GM21528 (cell line): ENCODE results near the gene LGMN.
A peak's percentile ranks its signal among the peaks of the same experiment; 100 is the strongest.
"Not testable (repeated sequence)": the region's sequence is repeated elsewhere in the genome, so short reads cannot be mapped to it uniquely, and the experiment has no call there.

ENCODE experiments used
- ATAC-seq: cut with Tn5 transposase; IDR thresholded peaks from one replicate; pipeline ENCODE4 v1.9.1; 2021; ENCODE audit warnings: mild to moderate bottlenecking, moderate library complexity; ENCODE audit not compliant: unreplicated experiment, low FRiP score

Gene LGMN

GRCh38 chr14:92729634-92730358, 18.6 kb downstream of the LGMN start:
- peak; percentile 65 for ATAC-seq

DNA sequence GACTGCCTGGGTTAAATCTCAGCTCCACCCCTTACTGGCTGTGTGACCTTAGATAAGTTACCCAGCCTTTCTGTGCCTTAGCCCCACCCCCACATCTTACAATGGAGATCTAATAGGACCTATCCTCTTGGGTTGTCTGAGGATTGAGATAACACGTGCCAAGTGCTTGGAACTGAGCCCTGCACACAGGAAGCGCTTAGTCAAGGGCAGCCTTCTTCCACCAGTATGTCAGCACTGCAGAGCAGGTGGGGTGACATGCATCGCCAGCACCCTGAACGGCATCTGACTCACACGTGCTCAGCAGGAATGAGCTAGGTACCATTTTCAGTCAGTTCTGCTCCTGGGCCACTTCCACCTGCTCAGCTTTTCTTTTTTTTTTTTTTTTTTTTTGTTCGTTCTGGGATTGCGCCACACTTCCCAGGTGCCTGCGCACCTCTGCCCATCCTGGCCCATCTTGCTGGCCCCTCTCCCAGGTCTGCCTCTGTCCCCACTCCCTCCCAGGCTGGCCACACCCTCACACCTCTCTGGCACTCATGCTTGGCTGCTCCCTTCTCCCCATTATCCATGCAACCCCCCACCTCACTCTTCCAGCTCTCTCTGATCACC, 19.6 kb downstream of the LGMN start:
- ATAC-seq: no peak

GRCh38 chr14:92726933-92727262, 21.5 kb downstream of the LGMN start:
- no peak for ATAC-seq

DNA sequence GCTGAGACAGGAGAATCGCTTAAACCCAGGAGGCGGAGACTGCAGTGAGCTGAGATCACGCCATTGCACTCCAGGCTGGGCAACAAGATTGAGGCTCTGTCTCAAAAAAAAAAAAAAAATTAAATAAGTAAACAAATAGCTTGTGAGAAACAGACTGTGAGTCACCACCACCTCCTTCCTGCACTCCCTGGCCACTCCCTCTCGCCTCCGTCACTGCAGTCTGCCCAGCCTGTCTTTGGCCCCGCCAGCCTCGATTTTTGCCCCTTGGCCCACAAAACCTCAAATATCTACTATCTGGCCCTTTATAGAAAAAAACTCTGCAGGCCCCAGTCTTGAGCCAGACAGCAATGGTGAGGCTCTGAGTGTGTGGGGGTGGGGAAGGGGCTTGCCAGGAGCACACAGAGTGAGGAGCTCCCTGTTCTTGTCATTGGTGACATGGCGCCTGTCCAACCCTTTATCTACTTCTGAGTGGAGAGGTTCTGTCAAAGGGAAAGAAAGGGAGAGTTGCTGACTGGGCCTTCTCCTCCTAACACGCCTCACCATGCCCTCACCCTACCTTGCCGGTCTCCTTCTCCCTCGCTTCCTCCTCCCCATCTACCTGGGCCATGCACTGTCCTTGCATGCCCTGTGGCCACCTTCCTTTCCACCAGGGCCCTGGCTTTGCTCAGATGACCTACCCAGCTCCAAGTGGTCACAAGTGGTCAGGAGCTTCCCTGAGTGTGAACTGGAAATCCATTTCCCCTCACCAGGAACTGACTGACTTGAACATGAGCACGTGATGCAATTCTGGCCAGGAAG, 22.1 kb downstream of the LGMN start:
- no peak for ATAC-seq

DNA sequence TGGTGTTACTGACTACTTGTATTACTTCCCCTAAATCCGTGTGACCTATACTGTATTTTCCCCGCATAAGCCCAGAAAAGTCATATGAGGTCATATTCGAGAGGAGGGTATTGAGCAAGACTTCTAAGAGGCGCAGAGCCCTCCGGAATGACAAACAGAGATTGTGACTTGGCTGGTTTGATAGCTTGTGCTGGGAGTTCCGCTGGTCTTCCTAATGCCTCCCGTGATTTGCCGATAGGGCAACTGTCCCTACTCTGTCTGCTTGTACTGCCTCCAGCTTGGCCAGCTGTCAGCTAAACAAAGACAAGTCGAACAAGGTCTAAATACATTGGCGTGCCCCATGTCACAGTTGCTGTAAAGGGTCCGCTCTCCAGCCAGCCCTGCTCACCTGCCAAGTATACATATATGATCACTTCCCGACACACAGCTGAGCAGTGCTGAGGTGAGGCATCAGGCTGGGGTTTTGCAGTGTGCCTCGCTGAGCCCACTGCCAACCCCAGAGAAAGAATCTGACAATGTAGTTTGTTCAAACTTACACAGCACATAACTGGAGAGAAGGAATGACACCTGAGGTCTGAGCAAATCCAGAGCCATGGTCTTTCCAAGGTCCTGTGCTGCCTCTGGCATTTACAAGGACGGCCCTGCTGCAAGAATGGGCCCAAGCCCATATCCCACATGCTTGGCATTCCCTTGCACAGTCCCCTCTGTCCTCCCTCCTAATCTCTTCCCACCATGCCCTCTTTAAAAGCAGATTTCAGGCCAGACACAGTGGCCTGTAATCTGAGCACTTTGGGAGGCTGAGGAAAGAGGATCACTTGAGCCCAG, 23.7 kb downstream of the LGMN start:
- no peak for ATAC-seq

GRCh38 chr14:92719890-92720323, 28.5 kb downstream of the LGMN start:
- ATAC-seq: no peak

DNA sequence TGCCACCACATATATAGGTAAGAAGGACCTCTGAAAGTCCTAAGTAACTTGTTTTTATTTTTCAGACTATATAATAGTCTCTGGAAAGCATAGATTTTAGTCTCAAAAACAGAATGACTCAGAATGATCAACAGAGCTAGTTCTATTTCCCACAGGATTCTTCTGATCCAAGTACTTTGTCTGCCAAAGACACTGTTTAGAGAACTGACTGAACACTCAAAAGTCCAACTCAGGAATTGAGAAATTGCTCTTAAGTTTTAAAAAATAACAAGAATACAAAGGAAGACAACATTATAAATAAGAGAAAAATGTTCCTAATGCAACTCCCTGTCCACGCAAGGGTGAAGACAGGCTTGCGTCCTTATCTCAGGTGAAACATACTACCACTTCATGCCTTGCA, 29.0 kb downstream of the LGMN start:
- ATAC-seq: no peak

GRCh38 chr14:92718664-92719063, 29.8 kb downstream of the LGMN start:
- no peak for ATAC-seq

DNA sequence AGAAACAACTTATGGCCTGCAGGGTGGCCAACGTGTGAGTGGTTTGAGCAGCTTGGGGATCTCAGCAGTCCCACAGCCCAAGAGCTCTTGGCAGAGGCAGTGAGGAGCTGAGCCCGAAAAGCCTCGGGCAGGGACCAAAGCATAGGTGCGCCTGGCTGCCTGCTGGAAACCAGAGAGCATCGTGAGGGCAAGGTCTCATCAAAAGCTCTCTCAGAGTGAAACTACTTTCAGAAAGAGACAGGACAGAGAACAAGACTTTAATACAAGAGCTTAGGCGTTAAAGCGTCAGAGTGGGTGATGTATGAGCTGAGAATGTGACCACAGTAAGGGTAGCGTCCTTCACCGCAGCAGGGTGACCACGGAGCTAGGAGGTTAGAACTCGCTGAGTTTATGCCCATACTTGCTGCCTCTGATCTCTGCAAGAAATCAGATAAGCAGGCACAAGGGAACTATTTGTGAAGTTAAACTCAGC, 30.8 kb downstream of the LGMN start:
- no peak for ATAC-seq

DNA sequence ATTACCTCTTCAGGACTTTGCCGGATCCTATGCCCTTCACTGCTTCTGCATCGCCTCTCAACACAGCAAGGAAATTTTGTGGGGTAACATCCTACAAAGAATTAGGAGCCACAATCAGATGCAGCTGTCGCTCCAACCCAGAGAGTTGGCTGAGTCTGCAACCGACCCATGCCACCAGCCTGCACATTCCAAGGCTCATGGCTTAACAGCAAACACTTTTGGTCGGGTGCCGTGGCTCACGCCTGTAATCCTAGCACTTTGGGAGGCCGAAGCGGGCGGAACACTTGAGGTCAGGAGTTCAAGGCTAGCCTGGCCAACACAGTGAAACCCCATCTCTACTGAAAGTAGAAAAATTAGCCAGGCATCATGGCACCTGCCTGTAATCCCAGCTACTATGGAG, 32.3 kb downstream of the LGMN start:
- no peak for ATAC-seq

DNA sequence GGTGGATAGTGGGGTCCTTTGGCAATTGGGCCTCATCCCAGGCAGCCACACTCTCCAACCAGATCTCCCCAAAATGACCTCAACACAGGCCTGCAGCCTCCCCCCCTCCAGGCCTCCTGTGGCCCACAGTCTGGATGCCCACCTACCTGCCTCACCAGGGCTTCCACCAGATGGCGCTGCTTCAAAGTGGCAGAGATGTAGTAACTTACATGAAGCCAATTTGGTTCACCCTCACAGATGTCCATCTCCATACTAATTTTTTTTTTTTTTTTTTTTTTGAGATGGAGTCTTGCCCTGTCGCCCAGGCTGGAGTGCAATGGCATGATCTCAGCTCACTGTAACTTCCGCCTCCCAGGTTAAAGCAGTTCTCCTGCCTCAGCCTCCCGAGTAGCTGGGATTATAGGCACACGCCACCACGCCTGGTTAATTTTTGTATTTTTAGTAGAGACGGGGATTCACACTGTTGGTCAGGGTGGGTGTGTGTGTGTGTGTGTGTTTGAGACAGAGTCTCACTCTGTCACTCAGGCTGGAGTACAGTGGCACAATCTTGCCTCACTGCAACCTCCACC, 33.6 kb downstream of the LGMN start:
- not testable (repeated sequence) for ATAC-seq

DNA sequence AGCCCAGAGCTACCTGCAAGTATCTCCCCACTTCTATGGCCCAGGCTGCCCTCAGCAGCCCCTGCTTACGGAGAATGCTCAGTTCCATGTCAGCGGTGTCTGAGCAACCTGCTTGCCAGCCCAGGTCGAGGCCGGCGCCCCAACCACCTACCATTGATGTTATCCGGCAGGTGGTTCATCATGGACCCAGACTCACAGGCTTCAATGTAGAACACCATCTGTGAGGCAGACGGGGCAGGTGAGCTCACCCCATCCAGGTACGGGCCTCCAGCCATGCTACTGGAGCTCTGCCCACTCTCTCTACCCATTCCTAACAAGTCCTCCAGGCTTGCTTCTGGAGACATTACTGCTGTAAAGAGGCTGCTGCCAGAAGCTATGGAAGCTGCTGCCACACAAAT, 35.8 kb downstream of the LGMN start:
- ATAC-seq: no peak

- no peak for ATAC-seq
Measured at GRCh38 chr14:92711976-92712653, 36.3 kb downstream of the LGMN start.

DNA sequence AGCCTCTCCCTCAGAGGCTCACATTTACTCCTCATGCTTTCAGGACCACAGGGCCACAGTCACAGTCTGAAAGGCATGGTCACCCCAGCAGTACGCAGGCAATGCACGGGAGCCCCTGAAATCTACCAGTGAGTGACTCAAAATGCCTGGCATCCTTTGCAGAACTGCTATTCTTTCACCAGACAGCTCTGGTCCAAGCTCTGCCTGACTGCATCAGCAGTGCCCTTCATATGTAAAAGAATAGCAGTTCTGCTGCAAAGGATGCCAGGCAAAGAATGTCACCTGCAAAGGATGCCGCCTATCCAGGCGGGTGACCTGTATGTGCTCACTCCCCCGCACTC, 38.5 kb downstream of the LGMN start:
- no peak for ATAC-seq

GRCh38 chr14:92709340-92710000, 39.0 kb downstream of the LGMN start:
- no peak for ATAC-seq

DNA sequence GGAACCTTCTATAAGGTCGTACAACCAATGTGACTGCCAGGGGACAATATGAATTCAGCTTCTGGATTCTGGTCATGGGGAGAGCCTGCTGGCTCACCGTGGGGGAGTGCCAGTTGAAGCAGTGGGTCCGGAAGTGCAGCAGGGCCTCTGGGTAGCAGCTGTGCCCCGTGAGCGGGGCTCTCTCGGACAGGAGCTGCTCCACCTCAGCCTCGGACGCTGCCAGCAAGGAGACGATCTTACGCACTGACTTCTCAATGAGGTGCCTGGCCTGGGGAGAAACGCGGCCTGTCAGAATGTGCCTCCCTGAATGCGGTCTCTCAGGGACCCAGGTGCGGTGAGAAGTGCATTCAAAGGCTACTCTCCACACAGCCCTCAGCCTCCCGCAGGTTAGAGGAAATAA, 42.0 kb downstream of the LGMN start:
- ATAC-seq: no peak

GRCh38 chr14:92704821-92705220, 43.6 kb downstream of the LGMN start:
- no peak for ATAC-seq

DNA sequence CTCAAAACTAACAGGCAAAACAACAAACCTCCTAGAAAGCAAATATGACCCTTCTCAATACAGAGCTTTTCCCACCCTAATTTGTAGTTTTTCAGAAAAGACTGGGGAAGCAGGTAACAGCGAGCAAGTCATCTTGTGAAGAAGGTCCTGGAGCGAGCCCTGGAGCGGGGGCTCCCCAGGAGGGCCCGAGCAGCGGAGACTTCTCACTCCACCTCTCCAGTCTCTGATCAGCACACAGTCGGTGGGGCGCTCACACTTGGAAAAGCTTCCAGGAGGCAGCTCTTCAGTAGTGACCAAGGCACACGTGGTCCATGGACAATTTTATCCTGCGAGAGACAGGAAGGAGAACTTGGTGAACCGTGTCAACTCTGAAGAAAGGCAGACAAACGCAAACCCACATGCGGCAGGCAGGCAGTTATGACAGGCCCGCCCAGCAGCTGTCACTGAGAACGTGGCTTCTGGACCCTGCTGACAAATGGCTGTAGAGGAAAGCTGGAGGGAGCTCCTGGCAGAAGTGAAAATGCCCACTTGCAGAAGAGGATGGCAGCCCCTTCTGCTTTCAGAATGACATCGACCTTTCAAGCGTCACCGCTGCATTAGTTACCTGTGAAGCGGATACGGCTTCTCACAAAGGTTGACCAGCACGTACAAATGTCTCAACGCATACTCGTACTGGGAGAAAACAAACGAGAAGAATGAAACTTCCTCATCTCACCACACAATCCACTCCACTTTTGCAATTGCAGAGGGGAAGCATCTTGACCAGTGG, 44.2 kb downstream of the LGMN start:
- peak; percentile 93 for ATAC-seq

DNA sequence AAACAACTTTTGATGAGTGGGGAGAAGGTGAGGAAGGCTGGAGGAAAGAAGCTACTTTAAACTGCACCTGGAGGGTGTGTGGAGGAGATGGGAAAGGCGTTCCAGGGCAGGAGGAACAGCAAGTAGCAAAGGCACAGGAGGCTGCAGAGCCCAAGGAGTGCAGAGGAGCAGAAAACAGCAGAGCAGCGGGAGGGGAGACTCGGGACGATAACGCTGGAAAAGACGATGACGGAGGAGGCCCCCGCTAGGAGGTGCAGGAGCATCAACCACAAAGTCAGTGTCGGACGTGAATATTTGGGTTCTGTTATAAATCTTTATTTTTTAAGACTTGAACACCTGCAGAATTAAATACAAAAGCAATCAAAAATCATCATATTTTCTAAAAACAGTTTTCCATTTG, 44.9 kb downstream of the LGMN start:
- no peak for ATAC-seq
